Stomach (tissue), 9 donors: ENCODE data around the gene RBM6. TPM values are rescaled to one million over a fixed set of nuclear protein-coding genes. Genes with fewer than 3 reads are reported as not detected.

Experiments used
- DNase-seq, 2 donors: peaks; one replicate each; pipeline versions ENCODE4 v3.0.0 to v3.0.0-alpha.2; 2013 to 2019
- H3K27ac ChIP-seq, 5 donors: fragments of 200-600 bp in 4 of 5; sonication (generic) in 4 of 5; one replicate each; pipeline ENCODE4 v1.5.1; 2013 to 2019; ENCODE audit warnings: mild to moderate bottlenecking in 1 of 5, moderate library complexity in 1 of 5
- H3K27me3 ChIP-seq, 3 donors: fragments of 200-600 bp; sonication (generic); one replicate each; pipeline ENCODE4 v1.5.1; 2017 to 2019; ENCODE audit warnings: mixed run types in 1 of 3
- H3K36me3 ChIP-seq, 4 donors: fragments of 200-600 bp; sonication (generic); 1 replicate in 3 of 4; 2 replicates in 1 of 4; pipeline ENCODE4 v1.5.1; 2016 to 2019
- H3K4me1 ChIP-seq, 4 donors: fragments of 200-600 bp; sonication (generic); one replicate each; pipeline ENCODE4 v1.5.1; 2016 to 2019
- H3K4me3 ChIP-seq, 4 donors: fragments of 200-600 bp; sonication (generic) in 3 of 4; one replicate each; pipeline ENCODE4 v1.5.1; 2016 to 2019; ENCODE audit warnings: mild to moderate bottlenecking in 1 of 4
- H3K9me3 ChIP-seq, 4 donors: fragments of 200-600 bp; sonication (generic); one replicate each; pipeline ENCODE4 v1.5.1; 2016 to 2019
- CTCF ChIP-seq, 7 experiments: fragments of 450-650 bp in 4 of 7; fragments of 200-600 bp in 3 of 7; sonication (generic) in 3 of 7; IDR thresholded peaks; one replicate each; pipeline ENCODE4 v1.5.1; 2016 to 2019; ENCODE audit warnings: antibody characterized with exemption in 7 of 7, control low read depth in 2 of 7, mild to moderate bottlenecking in 1 of 7
- EP300 ChIP-seq: sonication (generic); formaldehyde crosslinking; IDR thresholded peaks from one replicate; pipeline ENCODE4 v1.6.1; 2017; ENCODE audit warnings: antibody characterized with exemption
- POLR2A ChIP-seq, 4 donors: fragments of 450-650 bp; IDR thresholded peaks; one replicate each; pipeline ENCODE4 v1.6.1; 2016; ENCODE audit warnings: antibody characterized with exemption in 4 of 4, control low read depth in 2 of 4, mild to moderate bottlenecking in 1 of 4, moderate library complexity in 1 of 4
- POLR2AphosphoS5 ChIP-seq, 3 donors: sonication (generic); formaldehyde crosslinking; IDR thresholded peaks; one replicate each; pipeline ENCODE4 v1.6.1; 2016; ENCODE audit warnings: antibody characterized with exemption in 3 of 3
- WGBS, 5 donors: extraction: QIAGEN DNeasy Blood & Tissue Kit in 3 of 5; methylation state at CpG; one replicate each; pipeline versions ENCODE4 v1.1.5 to v1.1.7; 2013 to 2018; 5-methylcytosine and 5-hydroxymethylcytosine counted together
- intact Hi-C: fragments of 100-400 bp; cut with DNase I; formaldehyde crosslinking; loops from one replicate; pipeline ENCODE4 v1.15.1; 2023; ENCODE audit warnings: low total_unique reads
- polyA plus RNA-seq, 3 donors: library from polyadenylated mRNA; stranded (reverse); fragments of 200-250 nt; gene quantifications; one replicate each; pipeline ENCODE4 v1.2.3, GENCODE V29; 2013
- total RNA-seq, 5 donors: library from RNA; depleted of rRNA; stranded (reverse); fragments of >200 nt; gene quantifications; one replicate each; pipeline versions ENCODE4 v1.1.0 to v1.2.3, GENCODE V29; 2014 to 2016
- donor health status: healthy with polysubstance abuse.
- donor health status: Bipolar disorder and iron deficiency.
- donor health status: healthy.

RBM6 gene
- total and polyA plus RNA-seq, 8 donors = 87.0 to 239 (median 133) TPM

GRCh38 chr3:50001511-50001910 lies 61.6 kb downstream of the RBM6 start:
- no peaks in the 10 kb centered on the region for H3K27me3 ChIP-seq
- no peak for DNase-seq
- no peak for TF ChIP-seq POLR2AphosphoS5 (IDR thresholded peaks at IDR 0.05)
- TF ChIP-seq CTCF (IDR thresholded peaks at IDR 0.05) = no peak
- no peak for TF ChIP-seq POLR2A (IDR thresholded peaks at IDR 0.05)
- TF ChIP-seq EP300 = no peak
- peaks cover 11 to 52% (median 48%) of the 10 kb centered on the region in 4 donors for H3K36me3 ChIP-seq
- H3K27ac ChIP-seq = no peak overlapping the region
- H3K9me3 ChIP-seq = no peaks in the 10 kb centered on the region
- H3K4me1 ChIP-seq = no peaks in the 10 kb centered on the region
- intact Hi-C loops = no loop called here
- 94 to 99% (median 97%) methylated on average over 3 of the region's 3 CpGs for WGBS, 5 donors
- H3K4me3 ChIP-seq = no peak overlapping the region

DNA sequence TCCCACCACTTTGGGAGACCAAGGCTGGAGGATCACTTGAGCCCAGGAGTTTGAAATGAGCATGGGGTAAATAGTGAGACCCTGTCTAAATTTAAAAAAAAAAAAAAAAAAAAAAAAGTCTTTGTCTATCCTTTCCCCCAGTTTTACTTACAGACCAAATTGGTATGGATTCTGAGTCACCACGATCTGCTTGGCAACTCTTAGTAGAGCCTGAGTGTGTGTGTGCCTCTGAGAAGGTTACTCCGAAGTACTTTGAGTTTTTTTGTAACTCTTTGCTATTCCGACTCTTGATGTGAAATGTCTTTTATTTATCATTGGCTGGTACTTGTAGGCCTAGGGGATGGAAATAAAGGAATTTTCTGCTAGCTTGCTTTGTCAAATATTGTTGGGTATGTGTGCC lies 63.3 kb downstream of the RBM6 start:
- H3K4me3 ChIP-seq = no peak overlapping the region
- no peaks in the 10 kb centered on the region for H3K4me1 ChIP-seq
- WGBS, 5 donors = 86 to 96% (median 94%) methylated on average over 3 of the region's 3 CpGs
- TF ChIP-seq POLR2AphosphoS5 (IDR thresholded peaks at IDR 0.05) = no peak
- no peak for TF ChIP-seq CTCF (IDR thresholded peaks at IDR 0.05)
- TF ChIP-seq POLR2A (IDR thresholded peaks at IDR 0.05) = no peak
- no peak for TF ChIP-seq EP300
- H3K27me3 ChIP-seq = no peaks in the 10 kb centered on the region
- no peak for DNase-seq
- intact Hi-C loops = no loop called here
- H3K27ac ChIP-seq = no peak overlapping the region
- H3K36me3 ChIP-seq = peaks cover 11 to 62% (median 55%) of the 10 kb centered on the region in 4 donors
- no peaks in the 10 kb centered on the region for H3K9me3 ChIP-seq

GRCh38 chr3:50003824-50004223 lies 63.9 kb downstream of the RBM6 start:
- no peak for DNase-seq
- no peak overlapping the region for H3K27ac ChIP-seq
- H3K9me3 ChIP-seq = no peaks in the 10 kb centered on the region
- TF ChIP-seq POLR2AphosphoS5 (IDR thresholded peaks at IDR 0.05) (no peak), EP300 (no peak), POLR2A (IDR thresholded peaks at IDR 0.05) (no peak), CTCF (IDR thresholded peaks at IDR 0.05) (no peak)
- H3K4me1 ChIP-seq = no peaks in the 10 kb centered on the region
- intact Hi-C loops = no loop called here
- no peak overlapping the region for H3K4me3 ChIP-seq
- H3K27me3 ChIP-seq = no peaks in the 10 kb centered on the region
- WGBS, 5 donors = 0 to 56% (median 47%) methylated on average over 1 of the region's 1 CpG
- peaks cover 11 to 64% (median 55%) of the 10 kb centered on the region in 4 donors for H3K36me3 ChIP-seq

- WGBS, 5 donors = 86 to 100% (median 93%) methylated on average over 1 of the region's 1 CpG
Observed at GRCh38 chr3:50008931-50009330, 69.0 kb downstream of the RBM6 start.

More at GRCh38 chr3:50008931-50009330, 69.0 kb downstream of the RBM6 start:
- TF ChIP-seq POLR2AphosphoS5 (IDR thresholded peaks at IDR 0.05) (no peak), CTCF (IDR thresholded peaks at IDR 0.05) (no peak), POLR2A (IDR thresholded peaks at IDR 0.05) (no peak), EP300 (no peak)
- H3K4me3 ChIP-seq = no peak overlapping the region
- no peaks in the 10 kb centered on the region for H3K4me1 ChIP-seq
- peaks cover 9 to 58% (median 45%) of the 10 kb centered on the region in 4 donors for H3K36me3 ChIP-seq
- no peak overlapping the region for H3K27ac ChIP-seq
- intact Hi-C loops = no loop called here
- no peaks in the 10 kb centered on the region for H3K9me3 ChIP-seq
- H3K27me3 ChIP-seq = no peaks in the 10 kb centered on the region
- no peak for DNase-seq
